GM12872 (cell line): ENCODE results near the gene SP6.

Experiments used
- TF ChIP-seq, protein P1 (sequence below): IDR thresholded peaks from 3 replicates; pipeline ENCODE4 v1.5.1; 2011; ENCODE audit warnings: low read depth, mild to moderate bottlenecking, low read length, moderate library complexity; ENCODE audit not compliant: insufficient read depth

Gene SP6

DNA sequence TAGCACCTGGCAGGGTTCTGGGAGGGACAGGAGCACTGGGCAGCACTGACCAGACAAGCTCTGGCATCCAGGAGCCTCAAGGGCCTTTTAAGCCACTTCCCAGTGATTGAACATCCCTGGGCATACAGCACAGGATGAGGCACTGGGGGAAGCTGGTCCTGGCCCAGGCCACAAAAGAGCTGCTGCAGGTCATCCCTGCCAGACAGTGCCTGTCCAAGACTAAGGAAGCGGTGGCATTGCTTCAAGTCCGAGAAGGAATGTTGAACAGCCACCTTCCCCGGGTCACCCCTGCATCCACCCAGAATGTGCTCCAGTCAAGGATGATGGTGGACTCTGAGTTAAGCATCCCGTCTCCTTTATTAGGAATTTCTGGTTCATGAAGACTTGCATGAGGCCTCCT lies 28.2 kb downstream of the SP6 start:
- TF ChIP-seq, protein P1, sequence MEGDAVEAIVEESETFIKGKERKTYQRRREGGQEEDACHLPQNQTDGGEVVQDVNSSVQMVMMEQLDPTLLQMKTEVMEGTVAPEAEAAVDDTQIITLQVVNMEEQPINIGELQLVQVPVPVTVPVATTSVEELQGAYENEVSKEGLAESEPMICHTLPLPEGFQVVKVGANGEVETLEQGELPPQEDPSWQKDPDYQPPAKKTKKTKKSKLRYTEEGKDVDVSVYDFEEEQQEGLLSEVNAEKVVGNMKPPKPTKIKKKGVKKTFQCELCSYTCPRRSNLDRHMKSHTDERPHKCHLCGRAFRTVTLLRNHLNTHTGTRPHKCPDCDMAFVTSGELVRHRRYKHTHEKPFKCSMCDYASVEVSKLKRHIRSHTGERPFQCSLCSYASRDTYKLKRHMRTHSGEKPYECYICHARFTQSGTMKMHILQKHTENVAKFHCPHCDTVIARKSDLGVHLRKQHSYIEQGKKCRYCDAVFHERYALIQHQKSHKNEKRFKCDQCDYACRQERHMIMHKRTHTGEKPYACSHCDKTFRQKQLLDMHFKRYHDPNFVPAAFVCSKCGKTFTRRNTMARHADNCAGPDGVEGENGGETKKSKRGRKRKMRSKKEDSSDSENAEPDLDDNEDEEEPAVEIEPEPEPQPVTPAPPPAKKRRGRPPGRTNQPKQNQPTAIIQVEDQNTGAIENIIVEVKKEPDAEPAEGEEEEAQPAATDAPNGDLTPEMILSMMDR, result no peak

DNA sequence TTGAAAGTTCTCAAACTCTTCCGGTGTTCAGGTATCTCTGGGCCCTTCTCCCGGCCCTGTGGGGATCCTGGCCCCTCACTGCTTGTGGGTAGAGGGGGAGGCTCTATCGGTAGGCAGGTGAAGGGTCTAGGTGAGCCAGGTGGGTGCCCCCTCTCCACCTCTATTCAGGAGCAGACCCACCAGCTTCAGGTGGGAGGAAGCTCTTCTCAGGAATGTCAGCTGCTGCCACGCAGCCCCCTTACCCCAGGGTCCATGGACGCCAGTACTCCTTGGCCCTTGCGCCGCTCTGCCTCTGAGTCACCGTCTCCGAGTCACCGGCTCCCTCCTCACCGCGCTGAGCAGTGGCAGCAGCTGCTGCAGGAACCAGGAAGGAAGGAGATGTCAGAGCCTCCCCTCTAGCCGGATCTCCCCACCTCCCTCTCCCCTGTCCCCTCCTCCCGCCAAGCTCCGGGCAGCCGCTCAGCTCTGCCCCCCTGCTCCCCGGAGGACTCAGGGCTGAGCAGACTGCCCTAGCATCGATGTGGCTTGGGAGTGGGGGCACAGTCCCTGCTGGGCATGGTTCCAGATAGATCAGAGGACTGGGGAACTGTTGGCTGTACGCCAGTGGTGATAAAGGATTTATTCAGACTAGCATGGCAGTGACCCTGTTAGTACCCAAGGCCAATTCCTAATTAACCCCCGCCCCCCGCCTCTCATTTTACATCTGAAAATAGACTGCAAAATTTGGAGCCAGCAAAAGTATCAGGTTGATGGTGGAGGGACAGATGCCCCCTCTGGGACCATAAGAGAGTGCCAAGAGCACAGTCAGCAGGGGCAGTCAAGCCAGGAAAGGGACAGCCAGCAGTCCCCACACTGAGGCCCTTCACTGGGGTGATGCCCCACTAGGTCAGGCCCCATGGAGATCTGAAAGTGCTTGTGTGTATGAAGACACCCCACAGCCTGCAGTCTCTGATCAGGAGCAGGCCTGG lies 29.3 kb downstream of the SP6 start, which contains the start of gene OSBPL7:
Gene OSBPL7, minus strand, starts transcription at position 371 of the 968 bp plus-strand sequence. CDS start 1,516 bp downstream, outside the sequence.
- TF ChIP-seq, protein P1, result peak; percentile 36; the same call in 2 of the 3 replicates

DNA sequence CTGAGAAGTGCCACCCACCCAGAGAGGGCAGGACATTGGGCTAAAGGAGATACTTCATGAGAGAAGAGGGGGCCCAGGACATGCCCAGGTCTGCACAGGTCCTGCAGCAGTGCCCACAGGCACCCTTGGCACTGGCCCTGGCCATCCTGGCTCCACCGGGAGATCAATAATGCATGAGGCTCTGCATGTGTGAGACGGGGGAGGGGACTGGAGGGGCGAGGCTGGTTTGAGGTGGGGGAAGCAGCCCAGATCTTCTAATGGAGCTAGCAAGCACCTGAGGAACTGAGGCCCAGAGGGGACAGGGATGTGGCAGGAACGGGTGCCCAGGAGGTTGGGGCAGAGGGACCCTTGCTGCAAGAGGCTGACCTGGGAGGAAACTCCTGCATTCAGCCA lies 29.9 kb downstream of the SP6 start:
- TF ChIP-seq, protein P1, result no peak

DNA sequence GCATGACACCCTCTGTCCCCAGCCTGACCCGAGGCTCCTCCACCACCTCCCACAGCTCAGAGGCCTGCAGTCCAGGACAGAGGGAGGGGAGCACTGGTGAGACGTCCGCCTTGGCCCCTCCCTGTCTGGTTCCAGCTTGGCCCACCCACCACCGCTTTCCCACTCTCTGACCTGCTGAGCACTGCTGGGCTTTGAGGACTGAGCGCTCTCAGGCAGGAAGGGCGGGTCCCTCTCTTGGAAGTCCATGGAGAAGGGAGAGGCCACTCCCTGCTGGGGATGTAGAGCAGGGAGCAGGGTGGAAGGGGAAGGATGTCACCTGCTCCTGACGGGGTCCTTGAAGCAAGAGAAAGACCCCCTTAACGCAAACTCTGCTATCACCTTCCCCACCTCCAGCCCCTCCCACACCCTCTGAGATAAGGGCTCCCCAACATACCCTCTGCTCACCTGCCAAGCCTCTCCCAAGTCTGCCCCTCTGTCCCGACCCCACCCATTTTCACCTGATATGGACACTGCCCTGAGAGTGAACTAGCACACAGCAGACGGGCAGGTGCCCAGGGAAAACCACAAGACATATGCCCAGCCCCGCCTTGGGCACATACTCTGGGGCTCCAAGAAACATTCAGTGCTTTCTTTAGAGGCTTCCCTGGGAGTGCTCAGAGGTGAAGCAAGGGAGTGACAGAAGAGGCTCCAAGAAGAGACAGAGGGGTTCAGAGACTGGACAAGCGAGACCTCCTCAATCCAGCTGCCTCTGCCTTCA lies 30.8 kb downstream of the SP6 start:
- TF ChIP-seq, protein P1, result no peak

DNA sequence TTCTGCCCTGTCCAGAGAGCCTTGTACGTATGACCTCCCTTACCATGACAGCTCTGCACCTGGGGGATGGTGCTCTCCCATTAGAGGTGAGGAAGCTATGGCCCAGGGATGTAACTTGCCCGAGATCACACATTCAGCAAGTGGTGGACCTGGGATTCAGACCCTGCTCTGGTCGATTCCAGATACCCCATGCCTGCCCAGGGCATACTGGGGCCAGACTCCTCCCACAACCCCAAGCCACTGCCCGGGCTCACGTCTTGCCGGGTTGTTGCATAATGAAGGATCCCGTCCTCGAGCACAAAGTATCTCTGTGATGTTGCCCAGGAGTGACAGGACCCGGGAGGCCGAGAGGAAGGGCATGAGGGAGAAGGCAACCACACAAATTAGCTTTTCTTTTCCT lies 31.5 kb downstream of the SP6 start:
- TF ChIP-seq, protein P1, result no peak

DNA sequence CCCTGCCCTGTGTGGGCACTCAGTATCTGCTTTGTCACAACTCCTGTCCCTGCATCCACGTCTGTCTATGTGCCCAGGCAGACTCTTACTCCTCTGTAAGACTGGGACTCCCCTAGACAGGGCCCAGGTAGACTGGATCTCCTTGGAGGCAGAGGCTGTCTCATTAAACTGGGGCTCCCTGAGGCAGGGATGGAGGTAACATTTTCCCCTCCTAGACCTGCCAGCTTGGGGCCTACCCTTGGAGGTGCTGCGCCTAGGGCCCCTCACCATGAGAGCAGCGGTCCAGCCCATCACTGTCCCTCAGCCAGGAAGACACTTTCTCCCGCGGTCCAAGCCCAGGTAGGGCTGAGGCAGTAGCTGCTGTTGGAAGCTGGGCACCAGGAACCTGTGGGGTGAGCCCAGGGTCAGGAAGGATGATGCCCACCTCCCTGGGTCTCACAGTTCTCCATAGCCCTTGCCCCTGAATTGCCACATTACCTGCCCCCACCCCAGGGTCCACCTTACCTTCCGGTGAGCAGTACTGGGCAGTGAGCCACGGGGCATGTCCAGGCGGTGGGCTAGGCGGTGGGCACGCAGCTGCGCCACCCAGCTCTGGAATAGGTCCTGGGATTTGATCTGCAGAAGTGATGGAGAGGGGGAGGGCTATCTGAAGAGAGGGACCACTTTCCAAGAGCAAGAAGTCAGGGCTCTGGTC lies 32.8 kb downstream of the SP6 start:
- TF ChIP-seq, protein P1, result no peak

DNA sequence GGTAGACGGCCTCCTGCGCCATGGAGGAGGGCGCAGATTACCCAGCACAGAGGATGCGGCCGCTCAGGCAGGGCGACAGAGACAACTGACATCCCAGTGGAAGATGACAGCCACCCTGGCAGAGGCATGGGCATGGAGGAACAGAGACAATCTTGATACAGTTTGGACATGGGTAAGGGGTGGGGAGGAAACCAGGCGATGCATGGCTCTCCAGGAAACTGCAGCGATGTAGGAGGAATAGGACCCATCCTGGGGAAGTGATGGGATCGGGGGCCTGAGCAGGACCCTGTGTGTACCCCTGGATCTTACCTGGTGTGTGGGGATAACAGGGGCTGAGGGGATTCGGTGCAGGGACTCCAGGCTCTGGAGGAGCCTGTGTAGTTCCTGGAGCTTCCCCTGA lies 34.0 kb downstream of the SP6 start:
- TF ChIP-seq, protein P1, result no peak
